Activated CD8-positive, alpha-beta memory T cell treated with anti-CD3 and anti-CD28 coated beads, Interleukin-2, amount 50 U/mL, for 1 hour (primary cell): Measurements from ENCODE around the gene BCR.
"Not testable (repeated sequence)": the region's sequence is repeated elsewhere in the genome, so short reads cannot be mapped to it uniquely, and the experiment has no call there.

ENCODE experiments used
- DNase-seq: peaks from one replicate; pipeline ENCODE4 v3.0.0-alpha.2; 2020; ENCODE audit errors: extremely low read depth

Gene BCR

DNA sequence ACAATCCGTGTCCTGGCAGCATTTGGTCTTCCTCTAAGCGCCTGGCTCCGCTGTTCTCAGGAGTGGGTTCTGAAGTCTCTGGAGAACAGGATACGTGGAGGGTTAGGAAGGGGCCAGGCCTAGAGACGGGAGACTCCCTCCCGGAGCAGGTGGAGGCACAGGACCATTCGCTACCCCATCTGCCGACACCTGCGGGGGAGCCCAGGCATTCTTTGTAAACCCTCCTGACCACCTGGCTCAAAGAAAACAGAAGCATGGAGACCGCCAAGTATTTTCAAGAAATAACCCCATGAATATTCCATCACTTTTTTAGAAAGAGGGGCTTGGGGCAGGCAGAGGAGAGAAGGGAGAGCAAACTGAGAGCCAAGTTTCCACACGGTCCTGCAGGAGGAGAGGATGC, 136.3 kb downstream of the BCR start:
- DNase-seq: not testable (repeated sequence)

DNA sequence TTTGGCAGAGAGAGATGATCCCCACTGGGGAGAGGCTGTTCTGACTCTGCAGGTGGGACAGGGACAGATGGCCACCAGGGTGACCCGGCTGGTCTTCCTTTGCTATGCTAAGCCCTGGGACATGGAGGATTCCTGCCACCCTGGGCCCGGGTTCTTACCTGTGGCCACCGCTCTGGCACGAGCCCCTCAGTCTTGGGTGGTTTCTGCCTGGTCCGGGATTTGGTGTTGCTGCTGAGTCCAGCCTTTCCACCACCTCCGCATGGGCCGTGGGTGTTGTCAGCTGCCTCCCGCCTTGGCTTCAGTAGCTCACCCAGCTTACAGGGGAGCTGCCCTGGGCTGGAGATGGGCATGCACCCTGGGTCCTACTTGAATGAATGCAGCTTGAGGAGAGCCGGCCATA, 138.0 kb downstream of the BCR start:
- DNase-seq: not testable (repeated sequence)

DNA sequence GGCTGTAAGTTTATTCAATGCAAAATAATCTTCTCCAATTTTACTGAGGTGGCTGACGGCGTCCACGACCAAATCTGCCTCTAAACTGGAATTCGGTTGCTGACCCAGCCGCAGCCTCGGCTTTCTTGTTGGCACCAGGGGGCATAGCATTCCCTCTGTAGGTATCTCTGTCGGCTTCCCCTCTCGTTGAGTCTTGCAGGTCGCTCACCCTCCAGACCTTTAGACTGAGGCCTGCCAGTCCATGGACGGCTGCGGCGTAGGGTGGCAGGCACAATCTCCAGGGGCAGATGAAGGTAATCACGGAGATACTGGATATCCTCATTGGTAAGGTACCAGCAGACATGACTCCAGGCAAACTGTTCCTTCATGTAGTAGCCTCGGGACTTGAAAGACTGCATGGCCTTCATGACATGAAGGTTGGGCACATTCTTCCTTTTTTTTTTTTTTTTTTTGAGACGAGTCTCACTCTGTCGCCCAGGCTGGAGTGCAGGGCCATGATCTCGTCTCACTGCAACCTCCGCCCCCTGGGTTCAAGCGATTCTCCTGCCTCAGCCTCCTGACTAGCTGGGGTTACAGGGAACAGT, 142.3 kb downstream of the BCR start:
- not testable (repeated sequence) for DNase-seq

DNA sequence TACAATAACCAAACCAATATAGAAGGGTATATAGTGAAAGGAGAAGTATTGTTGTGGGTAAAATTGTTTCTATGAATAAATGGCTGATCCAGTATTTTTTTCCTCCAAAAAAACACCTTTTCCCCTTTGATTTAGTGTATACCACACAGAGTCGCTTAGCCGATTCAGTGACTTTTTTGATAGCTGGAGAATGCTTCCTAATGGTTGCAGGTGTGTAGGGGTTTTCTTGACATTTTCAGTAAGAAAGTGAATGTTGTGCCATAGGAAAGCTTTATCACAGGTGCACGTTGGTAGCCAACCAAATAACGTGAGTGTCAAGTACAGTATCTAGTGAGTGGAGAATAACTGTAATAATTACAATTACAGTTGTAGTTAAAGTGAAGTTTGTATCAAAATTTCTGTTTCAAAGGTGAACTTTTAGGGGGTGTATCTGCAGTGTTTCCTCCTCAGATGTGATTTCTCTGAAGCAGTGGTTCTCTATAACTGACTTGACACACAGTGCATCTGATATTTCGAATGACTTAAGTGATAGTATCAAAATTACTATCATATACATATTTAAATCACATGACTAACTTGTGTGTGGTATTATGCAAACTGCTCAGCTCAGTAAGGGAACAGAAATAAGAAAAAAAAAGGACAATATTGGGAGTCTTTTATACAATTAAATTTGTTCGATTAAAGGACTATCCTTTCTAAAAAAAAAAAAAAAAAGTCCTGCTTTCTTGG, 143.8 kb downstream of the BCR start:
- DNase-seq: not testable (repeated sequence)

DNA sequence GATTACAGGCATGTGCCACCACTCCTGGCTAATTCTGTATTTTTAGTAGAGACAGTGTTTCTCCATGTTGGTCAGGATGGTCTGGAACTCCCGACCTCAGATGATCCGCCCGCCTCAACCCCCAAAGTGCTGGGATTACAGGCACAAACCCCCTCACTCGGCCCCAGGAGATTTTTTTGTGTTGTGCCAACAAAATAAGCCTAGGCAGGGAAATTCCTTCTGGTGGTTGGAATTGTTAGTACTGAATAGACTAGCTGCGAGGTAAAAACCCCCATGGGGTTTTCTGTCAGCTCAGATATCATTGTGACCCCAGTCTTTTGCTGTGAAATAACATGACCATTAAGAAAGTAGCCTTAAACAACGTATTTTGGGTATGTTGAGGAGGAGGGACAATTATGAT, 144.9 kb downstream of the BCR start:
- DNase-seq: no peak

DNA sequence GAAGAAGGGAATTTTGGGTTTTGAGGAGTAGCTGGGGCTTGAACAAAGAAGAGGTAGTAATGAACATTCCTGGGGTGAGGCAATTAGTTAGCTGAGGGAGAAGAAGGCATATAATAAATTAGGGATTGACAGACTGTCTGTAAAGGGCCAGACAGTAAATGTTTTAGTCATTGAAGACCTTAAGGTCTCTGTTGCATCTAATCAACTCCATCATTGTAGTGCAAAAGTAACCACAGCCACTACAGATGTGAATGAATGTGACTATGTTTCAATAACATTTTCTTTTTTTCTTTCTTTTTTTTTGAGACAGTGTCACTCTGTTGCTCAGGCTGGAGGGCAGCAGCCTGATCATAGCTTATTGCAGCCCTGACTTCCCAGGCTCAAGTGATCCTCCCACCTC, 153.5 kb downstream of the BCR start:
- DNase-seq: not testable (repeated sequence)

DNA sequence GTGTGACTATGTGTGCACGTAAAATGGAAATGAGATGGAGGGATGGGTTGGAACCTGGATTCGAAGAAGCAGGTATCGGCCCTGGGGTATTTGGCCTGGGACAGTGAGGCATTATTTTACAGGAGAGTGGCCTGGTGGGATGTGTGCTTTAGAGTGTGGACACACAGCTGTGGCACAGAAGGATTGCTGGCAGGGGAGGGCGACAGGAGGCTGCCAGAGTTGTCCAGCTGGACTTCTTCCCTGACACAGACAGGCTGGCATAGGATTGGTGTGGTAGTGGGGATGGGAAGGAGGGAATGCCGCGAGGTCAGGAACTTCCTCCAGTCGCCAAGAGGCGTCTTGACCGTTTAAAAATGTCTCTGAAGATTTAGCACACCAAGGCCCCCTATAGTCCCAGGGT, 157.4 kb downstream of the BCR start:
- not testable (repeated sequence) for DNase-seq

DNA sequence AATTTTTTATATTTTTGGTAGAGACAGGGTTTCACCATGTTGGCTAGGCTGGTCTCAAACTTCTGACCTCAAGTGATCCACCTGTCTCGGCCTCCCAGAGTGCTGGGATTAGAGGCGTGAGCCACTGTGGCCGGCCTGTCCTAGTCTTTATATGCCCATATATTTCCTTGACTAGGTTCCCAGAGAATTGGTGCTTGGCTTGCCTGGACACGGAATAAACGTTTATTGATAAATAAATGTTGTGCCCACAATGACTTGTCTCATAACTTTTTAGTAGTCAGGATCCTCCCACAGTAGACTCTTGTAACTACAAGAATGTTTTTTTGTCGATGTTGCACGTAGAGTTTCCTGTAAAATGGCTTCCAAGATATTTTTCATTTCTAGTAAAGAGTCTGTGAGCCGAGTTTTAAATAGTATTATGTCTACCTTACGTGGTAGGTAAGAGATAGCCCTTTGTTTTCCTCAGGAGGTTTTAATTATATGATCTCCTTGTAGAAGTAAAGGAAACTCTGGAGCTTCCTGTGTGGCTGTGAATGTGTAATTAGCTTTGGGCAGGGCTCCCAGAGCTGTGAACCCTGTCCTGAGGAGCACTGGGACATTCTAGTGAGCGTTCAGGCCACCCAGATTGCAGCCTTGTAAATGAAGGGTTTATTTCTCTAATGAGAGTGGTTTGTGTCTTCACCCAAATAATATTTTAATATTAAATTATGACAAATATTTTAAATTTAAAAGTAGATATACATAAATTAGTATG, 161.8 kb downstream of the BCR start:
- DNase-seq: not testable (repeated sequence)

DNA sequence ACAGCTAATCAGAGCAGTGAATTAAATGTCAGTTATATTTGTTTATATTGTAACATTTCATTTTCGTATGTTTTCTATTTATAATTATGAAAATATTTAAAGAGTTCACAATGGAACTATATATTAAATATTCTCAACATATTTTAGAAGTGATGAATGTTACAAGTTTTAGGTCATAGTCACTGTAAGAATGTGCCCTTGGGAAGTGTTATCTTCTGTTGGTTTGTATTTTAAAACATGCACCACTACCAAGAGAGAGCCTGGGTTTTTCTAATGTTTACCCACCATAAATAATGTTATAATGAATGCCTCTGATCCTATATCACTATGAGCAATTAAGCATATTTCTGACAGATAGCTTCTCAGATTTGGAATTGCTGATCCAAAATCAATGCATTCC, 171.0 kb downstream of the BCR start:
- no peak for DNase-seq

DNA sequence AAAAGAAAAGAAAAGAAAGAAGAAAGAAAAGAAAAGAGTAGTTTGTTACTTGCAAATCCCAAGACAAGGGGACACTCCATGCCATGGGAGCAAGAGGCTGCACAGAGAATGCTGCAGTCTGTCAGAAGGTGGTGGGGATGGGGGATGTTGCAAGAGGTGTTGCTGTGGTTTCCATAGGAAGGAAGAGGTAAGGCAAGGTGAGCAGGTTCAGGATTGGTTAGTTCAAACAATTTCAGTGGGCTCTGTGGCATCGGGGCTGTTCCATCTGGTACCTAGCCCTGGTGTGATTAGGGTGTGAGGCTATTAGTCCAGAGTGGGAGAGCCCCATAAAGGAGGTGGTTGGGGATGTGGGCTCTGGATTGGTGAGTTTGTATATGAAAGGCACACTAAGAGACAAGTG, 172.7 kb downstream of the BCR start:
- DNase-seq: no peak

DNA sequence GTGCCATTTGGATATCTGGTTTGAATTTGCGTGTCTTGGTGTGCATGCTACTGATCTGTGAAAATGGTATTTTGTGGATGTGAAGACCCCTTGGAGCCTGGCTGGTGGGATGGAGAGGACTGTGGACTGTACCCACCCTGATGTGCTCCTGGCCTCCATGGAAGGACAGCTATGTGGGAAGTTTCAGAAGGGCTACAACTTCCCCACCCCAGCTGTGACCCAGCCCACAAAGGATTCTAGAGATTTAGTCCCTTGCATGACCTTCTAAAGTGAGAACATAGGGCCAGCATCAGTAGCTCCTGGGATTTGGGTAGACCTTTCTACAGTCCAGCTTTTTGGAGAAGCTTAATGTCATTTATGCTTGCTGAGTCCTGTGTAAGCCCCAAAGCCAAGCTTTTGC, 173.4 kb downstream of the BCR start:
- DNase-seq: no peak

DNA sequence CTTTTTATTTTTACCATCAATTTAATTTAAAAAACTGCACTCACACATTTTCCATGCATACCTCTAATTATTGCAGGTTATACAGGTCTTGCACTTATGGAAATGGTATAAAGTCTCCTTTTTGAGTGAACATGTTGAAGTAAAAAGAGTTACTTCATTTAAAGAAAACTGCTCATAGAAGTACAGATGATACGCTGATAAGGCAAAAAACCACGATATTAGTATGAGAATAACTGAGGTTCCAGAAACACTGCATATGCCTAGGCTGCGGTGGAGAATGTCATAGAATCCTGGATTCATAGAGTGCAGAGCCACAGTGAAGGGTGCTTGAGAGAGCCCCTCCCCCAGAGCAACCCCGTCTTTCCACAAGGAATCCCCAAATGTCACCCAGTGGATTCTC, 175.8 kb downstream of the BCR start:
- DNase-seq: no peak

DNA sequence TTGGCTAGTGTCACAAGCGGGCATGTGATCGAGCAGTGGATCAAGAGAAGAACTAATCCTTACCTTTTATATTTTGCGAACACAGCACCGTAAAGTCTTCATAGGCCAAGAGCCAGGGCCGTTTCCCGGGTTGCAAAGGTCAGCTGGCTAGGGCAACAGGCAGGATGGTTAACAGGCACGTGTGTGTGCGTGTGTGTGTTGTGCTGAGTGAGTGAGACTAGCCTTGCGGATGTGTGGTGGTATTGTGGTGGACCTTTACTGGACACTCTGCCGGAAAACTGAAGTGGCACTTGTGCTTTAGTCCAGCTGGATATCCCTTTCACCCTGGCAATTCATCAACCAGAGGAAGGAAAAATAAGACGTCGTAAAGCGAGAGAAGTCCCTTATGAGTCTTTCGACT, 176.7 kb downstream of the BCR start:
- no peak for DNase-seq

DNA sequence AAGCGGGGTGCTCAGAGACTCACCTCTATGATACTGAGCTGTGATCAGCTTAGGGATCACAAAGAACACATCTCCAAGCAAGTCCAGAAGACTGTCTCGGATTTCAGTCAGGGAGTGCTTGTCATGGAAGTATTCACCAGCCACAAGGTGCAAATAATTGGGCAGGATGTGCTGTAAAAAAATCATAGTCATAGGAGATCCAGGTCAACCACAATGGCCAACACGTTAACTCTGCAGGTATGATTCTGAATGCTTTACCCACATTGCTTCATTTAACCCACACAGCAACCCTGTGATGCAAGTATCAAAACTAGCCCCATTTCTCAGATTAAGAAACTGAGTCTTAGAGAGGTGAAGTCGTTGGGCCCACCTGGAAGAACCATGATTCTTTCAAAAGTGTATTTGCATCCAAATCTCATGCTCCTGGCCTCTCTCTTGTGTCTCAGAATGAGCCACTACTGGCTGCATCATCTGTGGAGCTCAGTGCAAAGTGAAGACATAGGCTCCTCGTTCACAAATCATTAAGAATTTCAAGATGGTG, 179.3 kb downstream of the BCR start:
- DNase-seq: no peak

DNA sequence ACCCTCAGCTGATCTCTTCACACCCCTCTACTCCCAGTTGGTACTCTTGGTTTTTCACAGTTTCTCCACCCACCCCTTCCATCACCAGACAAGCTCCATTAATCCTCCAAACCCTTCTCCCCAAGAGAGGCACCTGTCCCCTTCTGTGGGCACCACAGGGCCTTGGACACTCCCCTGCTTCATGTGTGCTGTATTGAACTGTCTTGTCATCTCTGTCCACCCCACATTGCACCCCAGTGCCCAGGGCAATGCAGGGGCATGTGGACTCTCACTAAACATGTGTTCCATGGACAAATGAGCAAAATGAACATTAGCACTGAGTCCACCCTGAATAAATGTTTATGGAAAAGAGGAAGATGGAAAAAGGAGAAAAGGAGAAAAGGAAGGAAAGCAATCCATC, 181.4 kb downstream of the BCR start:
- no peak for DNase-seq

DNA sequence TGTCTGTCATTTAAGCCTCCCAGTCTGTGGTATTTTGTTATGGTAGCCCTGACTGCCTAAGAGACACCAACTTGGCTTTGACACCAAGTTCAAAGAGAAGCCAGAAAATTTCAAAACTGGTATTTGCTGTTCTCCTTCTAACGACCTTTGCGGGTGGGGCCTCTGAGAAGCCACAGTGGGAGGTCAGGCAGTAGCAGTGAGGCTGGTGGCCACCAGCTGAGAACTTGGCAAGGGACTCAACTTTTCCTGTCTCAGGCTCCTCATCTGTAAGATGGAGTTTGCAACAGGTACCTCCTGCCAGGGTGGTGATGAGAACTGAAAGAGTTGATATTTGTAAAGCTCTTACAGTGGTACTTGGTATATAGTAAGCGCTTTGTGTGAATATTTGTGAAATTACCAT, 183.4 kb downstream of the BCR start:
- DNase-seq: no peak

DNA sequence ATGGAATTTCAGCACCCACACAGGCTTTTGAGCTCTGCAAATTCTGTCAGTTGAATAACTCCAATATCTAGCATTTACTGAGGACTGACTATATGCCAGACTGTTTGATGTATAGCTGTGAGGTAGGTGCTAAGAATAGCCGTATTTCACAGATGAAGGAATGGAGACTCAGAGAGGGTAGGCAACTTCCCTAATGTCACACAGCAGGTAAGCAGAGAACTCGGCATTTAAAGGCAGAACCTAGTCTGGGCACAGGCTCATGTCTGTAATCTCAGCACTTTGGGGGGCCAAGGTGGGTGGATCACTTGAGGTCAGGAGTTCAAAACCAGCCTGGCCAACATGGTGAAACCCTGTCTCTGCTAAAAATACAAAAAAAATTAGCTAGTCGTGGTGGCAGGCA, 184.1 kb downstream of the BCR start:
- DNase-seq: no peak

DNA sequence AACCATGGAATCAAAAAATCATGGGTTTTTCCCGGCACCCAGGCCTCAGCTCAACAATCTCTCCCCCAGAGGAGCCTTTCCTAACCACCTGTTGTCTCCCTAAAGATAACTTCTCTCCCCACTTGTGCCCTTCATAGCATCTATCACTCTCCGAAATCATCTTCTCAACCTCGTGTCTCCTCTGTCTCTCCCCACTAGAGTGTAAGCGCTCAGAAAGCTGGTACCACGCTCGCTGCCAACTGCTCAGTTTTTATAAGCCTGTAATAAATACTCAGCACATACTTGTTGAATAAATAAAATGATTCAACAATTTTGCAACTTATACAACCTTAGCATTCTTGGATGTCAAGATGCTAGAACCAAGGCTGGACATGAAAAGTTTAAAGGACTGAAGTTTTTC, 185.2 kb downstream of the BCR start:
- no peak for DNase-seq

DNA sequence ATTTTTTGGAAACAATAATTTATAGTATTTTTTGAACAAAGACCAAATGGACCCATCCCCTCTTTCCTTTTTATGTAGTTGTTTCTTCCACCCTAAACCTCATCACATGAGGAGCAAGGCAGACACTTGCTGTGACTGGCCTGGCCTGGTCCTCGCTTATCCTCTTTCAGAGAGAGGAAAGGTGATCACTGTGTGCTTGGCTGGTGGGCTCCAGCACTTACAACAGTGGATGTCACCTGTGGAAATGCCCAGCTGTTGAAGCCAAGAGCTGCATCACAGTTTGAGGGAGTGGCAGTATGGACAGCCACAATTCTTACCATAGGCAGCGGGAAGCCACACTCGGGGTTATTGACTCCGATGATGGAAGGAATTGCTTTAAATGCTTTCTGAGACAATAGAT, 185.7 kb downstream of the BCR start:
- no peak for DNase-seq

DNA sequence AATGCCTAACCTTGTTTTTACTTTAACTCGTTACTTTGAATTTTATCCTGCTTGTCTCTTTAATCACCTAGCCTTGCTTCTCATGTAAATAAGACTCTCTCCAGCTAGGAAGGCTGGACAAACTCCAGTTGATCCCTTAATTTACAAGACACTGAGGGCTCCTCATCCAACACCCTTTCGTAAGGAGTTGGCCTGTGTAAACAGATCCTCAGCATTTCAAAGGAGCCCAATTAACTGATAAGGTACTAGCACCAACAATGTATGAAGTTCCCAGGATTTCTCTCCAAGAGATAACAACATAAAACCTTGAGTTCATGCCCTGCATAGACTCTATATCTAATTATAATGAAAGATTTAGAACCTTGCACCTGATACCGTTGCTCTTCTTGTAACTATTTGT, 186.9 kb downstream of the BCR start:
- DNase-seq: not testable (repeated sequence)
